Ascending aorta (tissue), 2 donors: ENCODE results near the gene SND1. TPM values are rescaled to one million over a fixed set of nuclear protein-coding genes. Genes with fewer than 3 reads are reported as not detected.

Source experiments
- DNase-seq, 2 donors: peaks; one replicate each; pipeline ENCODE4 v3.0.0-alpha.2; 2019; ENCODE audit warnings: low spot score in 2 of 2
- H3K27ac ChIP-seq, 2 donors: fragments of 200-600 bp; sonication (generic); one replicate each; pipeline ENCODE4 v1.5.1; 2016 to 2017; ENCODE audit warnings: mild to moderate bottlenecking in 1 of 2
- H3K27me3 ChIP-seq: fragments of 200-600 bp; sonication (generic); one replicate; pipeline ENCODE4 v1.5.1; 2017
- H3K36me3 ChIP-seq, 2 donors: fragments of 200-600 bp; sonication (generic); one replicate each; pipeline ENCODE4 v1.5.1; 2016
- H3K4me1 ChIP-seq, 2 donors: fragments of 200-600 bp; sonication (generic); one replicate each; pipeline ENCODE4 v1.5.1; 2016 to 2017; ENCODE audit warnings: mild to moderate bottlenecking in 1 of 2
- H3K4me3 ChIP-seq, 2 donors: fragments of 200-600 bp; sonication (generic); one replicate each; pipeline ENCODE4 v1.5.1; 2016 to 2017; ENCODE audit warnings: mild to moderate bottlenecking in 1 of 2
- H3K9me3 ChIP-seq, 2 donors: fragments of 200-600 bp; sonication (generic); one replicate each; pipeline ENCODE4 v1.5.1; 2016
- intact Hi-C: fragments of 100-400 bp; cut with DNase I; formaldehyde crosslinking; loops from one replicate; pipeline ENCODE4 v1.15.1; 2023
- total RNA-seq: library from RNA; depleted of rRNA; stranded (reverse); fragments of >200 nt; gene quantifications from one replicate; pipeline ENCODE4 v1.1.0, GENCODE V29; 2016
- TF ChIP-seq, protein P1 (sequence below), 3 experiments: fragments of 200-600 bp in 2 of 3; fragments of 450-650 bp in 1 of 3; sonication (generic) in 2 of 3; IDR thresholded peaks; one replicate each; pipeline ENCODE4 v1.5.1; 2016 to 2019; ENCODE audit warnings: antibody characterized with exemption in 3 of 3, mild to moderate bottlenecking in 1 of 3, moderate library complexity in 1 of 3

The SND1 gene
- total RNA-seq, 1 donor from 2014 or later: 93.8 TPM

DNA sequence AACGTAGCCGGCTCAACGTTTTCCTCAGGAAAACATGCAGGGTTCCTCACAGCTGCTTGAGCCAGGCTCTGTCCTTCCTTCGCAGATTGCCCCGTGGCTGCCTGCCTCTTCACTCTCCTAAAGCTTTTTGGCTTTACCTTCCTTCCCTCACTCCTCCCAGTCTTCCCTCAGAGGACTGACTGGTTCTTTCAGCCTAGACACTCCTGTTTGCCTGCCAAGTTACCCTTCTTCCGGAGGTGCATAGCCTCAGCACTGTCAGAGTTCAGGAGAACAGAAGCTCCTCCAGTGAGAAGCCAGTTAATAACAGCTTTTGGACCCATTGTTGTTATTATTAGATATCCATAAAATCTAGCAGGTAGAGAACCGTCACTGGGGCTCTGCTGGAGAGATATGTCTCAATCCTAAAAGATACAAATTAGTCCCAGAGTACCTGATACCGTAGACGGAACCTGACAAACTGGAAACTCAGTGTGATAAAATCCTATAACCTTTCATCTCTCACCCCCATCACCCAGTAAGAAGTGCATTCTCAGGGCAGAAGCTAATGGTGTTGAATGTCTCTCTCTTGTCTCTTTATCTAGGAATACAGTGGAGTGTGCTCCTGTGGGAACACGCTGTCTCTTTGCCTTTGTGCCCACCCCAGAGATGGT is 79.6 kb downstream of the SND1 start:
- H3K27ac ChIP-seq: no peak overlapping the region
- peaks cover 16 to 57% of the 10 kb centered on the region in 2 donors for H3K36me3 ChIP-seq
- no peaks in the 10 kb centered on the region for H3K4me1 ChIP-seq
- no peak overlapping the region for H3K4me3 ChIP-seq
- no peak for DNase-seq
- no peaks in the 10 kb centered on the region for H3K9me3 ChIP-seq
- intact Hi-C loops: no loop called here
- TF ChIP-seq, protein P1, sequence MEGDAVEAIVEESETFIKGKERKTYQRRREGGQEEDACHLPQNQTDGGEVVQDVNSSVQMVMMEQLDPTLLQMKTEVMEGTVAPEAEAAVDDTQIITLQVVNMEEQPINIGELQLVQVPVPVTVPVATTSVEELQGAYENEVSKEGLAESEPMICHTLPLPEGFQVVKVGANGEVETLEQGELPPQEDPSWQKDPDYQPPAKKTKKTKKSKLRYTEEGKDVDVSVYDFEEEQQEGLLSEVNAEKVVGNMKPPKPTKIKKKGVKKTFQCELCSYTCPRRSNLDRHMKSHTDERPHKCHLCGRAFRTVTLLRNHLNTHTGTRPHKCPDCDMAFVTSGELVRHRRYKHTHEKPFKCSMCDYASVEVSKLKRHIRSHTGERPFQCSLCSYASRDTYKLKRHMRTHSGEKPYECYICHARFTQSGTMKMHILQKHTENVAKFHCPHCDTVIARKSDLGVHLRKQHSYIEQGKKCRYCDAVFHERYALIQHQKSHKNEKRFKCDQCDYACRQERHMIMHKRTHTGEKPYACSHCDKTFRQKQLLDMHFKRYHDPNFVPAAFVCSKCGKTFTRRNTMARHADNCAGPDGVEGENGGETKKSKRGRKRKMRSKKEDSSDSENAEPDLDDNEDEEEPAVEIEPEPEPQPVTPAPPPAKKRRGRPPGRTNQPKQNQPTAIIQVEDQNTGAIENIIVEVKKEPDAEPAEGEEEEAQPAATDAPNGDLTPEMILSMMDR (IDR thresholded peaks at IDR 0.05): no peak
- H3K27me3 ChIP-seq: no peaks in the 10 kb centered on the region

DNA sequence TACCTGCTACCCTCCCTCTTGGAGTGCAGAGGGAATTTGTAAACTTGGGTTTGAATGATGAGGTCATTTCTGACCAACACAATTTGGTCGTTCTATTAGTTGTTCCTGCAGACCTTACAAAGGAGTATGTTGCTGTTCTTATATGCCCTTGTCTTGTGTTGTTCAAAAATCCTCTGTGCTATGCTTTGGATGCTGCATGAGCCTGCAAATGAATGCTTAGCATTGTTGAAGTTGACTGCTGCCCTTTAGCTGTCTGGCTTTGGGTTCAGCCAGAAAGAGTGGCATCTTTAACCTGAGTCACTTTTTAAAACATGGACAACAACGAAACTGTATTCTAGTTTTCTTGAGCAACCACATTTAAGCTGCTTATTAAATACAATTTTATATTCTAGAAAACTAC is 80.3 kb downstream of the SND1 start:
- TF ChIP-seq, protein P1 (IDR thresholded peaks at IDR 0.05): no peak
- no peak overlapping the region for H3K27ac ChIP-seq
- H3K36me3 ChIP-seq: peaks cover 19 to 49% of the 10 kb centered on the region in 2 donors

DNA sequence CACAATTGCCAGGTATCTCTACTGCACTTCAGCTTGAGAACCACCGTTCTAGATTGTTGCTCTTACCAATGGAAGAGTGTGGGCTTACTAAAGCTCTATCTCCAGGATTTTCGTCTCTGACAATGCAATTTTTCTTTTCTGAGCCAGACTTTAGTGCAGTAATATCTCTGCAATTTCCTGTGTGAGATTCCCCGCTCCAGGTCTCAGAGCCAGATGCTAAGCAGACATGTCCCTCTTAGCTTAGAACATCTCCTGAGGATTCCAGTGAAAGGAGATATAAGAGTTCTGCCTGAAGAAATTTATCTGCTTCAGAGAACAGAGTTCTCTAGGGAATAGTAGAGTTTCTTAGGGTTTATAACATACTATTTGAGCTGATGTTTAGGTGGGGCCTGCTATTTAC is 82.0 kb downstream of the SND1 start:
- no peak overlapping the region for H3K27ac ChIP-seq
- peaks cover 16 to 42% of the 10 kb centered on the region in 2 donors for H3K36me3 ChIP-seq
- H3K27me3 ChIP-seq: no peaks in the 10 kb centered on the region
- H3K9me3 ChIP-seq: no peaks in the 10 kb centered on the region
- no peak overlapping the region for H3K4me3 ChIP-seq
- no peaks in the 10 kb centered on the region for H3K4me1 ChIP-seq
- TF ChIP-seq, protein P1 (IDR thresholded peaks at IDR 0.05): no peak
- intact Hi-C loops: no loop called here
- no peak for DNase-seq

More for the DNA sequence above, 80.3 kb downstream of the SND1 start:
- intact Hi-C loops: no loop called here
- no peaks in the 10 kb centered on the region for H3K9me3 ChIP-seq
- no peaks in the 10 kb centered on the region for H3K4me1 ChIP-seq
- DNase-seq: no peak
- no peak overlapping the region for H3K4me3 ChIP-seq
- no peaks in the 10 kb centered on the region for H3K27me3 ChIP-seq

DNA sequence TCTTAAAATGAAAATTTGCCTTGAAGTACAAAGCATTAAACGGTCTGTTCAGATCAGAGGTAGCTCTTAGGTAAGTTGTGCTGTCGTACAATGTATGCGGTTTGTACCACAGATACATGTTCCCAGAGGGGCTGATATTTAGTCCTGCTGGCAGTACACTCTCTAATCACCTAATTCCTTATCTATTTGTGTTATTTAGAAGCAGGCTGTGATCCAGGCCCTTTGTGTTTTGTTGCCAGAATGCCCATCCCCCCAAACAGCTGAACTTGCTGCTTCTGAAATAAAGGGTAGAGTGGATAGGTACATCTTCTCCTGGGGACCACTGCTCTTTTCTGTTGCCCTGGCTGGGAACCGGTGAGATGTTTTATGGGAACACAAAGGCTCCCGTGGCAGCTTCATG is 84.5 kb downstream of the SND1 start:
- no peaks in the 10 kb centered on the region for H3K9me3 ChIP-seq
- DNase-seq: no peak
- H3K36me3 ChIP-seq: peaks cover 9 to 25% of the 10 kb centered on the region in 2 donors
- no peaks in the 10 kb centered on the region for H3K4me1 ChIP-seq
- intact Hi-C loops: no loop called here
- TF ChIP-seq, protein P1 (IDR thresholded peaks at IDR 0.05): no peak
- H3K27ac ChIP-seq: no peak overlapping the region
- no peak overlapping the region for H3K4me3 ChIP-seq
- no peaks in the 10 kb centered on the region for H3K27me3 ChIP-seq

DNA sequence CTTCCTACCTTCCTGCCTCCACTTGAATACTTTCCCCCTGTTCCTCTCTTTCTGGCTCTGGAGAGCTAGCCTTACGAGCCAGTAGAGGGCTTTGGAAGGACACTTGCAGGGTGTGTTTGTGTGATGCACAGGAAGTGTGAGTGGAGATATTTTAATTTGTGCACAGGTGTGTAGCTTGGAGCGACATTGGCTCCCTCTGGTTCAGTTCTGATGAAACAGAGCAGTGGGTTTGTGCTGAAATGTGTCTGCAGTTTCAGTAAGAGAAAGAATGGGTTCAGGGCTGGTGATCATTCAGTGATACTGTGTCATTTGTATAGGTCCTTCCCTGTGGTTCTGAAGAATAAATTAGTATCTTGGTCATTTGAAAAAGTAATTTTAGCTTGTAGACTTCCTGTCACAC is 86.9 kb downstream of the SND1 start:
- intact Hi-C loops: no loop called here
- no peak for DNase-seq
- Histone ChIP-seq H3K4me1 (no peaks in the 10 kb centered on the region), H3K27ac (no peak overlapping the region), H3K9me3 (no peaks in the 10 kb centered on the region), H3K27me3 (no peaks in the 10 kb centered on the region), H3K36me3 (peaks cover 3 to 14% of the 10 kb centered on the region in 2 donors), H3K4me3 (no peak overlapping the region)
- TF ChIP-seq, protein P1 (IDR thresholded peaks at IDR 0.05): no peak
